ENCODE measurements around the gene CABP4.
"Not testable (repeated sequence)": the region's sequence is repeated elsewhere in the genome, so short reads cannot be mapped to it uniquely, and the experiment has no call there.

Gene CABP4

GRCh38 chr11:67456068-67456705, 1.0 kb downstream of the CABP4 start:
- DNase-seq: no peak

DNA sequence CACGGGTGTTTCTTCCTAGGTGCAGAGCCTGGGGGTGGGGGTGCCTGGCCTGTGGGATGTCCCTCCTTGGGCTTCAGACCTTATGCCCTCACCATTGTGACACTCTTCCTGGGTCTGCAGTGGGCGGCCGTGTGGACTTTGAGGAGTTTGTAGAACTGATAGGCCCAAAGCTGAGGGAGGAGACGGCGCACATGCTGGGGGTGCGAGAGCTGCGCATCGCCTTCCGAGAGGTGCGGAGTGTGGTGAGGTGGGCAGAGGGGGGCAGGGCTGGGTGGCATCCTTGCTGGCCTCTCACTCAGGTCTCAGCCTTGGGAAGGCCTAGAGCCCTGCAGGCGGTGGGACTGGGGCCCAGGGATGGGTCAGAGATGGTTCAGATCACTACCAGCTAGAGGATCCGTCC, 2.3 kb downstream of the CABP4 start:
- DNase-seq: no peak

GRCh38 chr11:67458266-67458665, 3.1 kb downstream of the CABP4 start:
- DNase-seq: no peak

DNA sequence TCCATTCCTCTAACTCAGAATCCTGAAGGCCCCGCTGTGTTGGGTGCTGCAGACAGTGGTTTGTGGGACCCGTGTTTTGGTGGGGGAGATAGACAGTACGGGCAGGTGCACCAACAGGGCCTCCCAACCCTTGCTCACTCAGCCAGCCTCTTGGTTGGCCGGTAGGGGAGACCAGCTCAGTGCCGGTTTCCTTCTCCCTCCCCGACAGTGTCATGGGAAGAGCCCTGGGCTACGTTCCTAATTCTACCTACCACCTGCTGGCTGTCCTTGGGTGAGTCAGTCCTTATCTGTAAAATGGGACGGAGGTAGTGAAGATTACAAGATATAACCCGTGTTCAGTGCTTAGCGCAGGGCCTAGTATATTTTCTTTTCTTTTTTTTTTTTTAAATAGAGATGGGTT, 8.0 kb downstream of the CABP4 start:
- no peak for DNase-seq

- DNase-seq: no peak
Observed at GRCh38 chr11:67463680-67464410, 8.7 kb downstream of the CABP4 start.

GRCh38 chr11:67464411-67465188, 9.4 kb downstream of the CABP4 start:
- peak; percentile 90 for DNase-seq

DNA sequence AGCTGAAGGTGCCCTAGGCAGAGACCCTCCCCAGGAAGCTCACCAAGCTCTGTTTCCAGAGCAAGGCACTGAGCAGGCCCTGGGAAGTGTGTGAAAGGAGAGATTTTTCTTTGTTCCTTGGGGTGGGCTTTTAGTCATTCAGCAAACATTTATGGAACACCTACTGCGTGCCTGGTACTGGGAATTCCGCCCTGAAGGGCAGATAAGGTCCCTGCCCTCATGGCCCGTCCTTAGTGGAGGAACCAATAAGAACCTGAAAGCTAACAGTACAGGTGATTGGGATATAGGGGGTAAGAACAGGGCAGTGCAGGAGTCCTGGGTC, 10.0 kb downstream of the CABP4 start:
- DNase-seq: no peak

DNA sequence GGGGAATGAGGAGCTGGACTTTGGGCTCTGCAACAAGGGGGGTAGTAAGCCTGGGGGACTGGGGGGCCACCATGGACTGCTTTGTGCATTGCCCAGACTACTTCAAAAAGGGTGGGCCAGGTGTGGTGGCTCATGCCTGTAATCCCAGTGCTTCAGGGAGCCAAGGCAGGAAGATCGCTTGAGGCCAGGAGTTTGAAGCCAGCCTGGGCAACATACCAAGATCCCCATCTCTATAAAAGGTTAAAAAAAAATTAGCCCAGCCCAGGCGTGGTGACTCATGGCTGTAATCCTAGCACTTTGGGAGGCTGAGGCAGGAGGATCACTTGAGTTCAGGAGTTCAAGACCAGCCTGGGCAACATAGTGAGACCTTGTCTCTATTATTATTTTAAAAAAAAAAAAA, 10.4 kb downstream of the CABP4 start:
- DNase-seq: not testable (repeated sequence)

GRCh38 chr11:67466367-67466766, 11.2 kb downstream of the CABP4 start:
- no peak for DNase-seq

DNA sequence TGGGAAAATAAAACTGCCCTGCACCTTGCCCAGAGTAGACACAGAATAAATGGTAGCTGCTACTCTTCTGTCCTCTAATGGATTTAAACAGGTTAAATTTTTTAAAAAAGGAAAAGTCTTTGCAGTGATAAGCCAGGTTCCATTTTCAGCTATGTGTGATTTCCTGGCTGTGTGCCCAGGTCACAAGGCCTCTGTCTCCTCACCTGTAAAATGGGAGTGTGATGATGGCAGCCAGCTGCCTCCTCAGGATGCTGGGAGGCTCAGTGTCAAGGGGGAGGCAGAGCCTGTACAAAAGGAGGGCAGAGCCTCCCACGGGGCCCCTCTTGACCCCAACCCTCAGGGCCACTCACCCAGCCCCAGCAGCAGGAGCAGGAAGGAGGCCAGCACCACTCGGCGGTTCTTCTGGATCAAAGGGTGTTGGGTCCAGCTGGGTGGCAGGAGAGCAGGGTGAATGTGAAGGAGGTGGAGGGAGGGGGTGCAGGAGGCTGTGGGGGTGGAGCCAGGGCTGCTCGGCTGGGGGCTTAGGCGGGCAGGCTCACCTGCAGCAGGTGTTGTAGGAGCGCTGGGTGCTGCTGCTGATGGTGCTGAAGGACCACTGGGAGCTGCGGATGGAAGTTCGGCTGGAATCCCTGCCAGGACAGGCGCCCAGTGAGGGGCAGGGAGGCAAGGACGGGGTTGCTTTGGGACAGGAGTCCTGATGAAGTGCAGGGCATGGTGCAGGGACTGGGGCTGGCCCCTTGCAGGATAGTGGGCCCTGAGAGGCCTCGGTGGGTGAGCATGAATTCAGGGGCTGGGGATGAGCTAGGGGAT, 12.0 kb downstream of the CABP4 start:
- DNase-seq: no peak

DNA sequence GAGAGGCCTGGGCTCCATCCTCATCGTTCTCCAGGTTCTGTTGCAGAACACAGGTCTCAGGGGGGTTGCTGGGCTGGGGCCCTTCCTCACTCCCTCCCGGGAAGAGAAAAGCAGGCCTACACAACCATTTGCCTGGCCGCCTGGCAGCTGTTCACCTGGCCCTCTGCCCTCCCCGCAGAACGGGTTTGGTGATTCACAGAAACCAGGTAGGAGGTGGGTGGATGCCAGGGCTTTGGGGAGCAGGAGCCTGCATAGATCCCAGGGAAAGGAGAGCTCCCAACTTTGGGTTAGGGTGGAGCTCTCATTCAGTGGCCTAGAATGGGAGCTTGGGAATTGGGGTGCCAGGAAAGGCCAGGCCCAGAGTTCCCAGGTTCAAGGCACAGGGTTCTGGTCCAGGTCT, 12.9 kb downstream of the CABP4 start:
- peak; percentile 39 for DNase-seq

GRCh38 chr11:67468456-67468758, 13.3 kb downstream of the CABP4 start:
- DNase-seq: no peak

DNA sequence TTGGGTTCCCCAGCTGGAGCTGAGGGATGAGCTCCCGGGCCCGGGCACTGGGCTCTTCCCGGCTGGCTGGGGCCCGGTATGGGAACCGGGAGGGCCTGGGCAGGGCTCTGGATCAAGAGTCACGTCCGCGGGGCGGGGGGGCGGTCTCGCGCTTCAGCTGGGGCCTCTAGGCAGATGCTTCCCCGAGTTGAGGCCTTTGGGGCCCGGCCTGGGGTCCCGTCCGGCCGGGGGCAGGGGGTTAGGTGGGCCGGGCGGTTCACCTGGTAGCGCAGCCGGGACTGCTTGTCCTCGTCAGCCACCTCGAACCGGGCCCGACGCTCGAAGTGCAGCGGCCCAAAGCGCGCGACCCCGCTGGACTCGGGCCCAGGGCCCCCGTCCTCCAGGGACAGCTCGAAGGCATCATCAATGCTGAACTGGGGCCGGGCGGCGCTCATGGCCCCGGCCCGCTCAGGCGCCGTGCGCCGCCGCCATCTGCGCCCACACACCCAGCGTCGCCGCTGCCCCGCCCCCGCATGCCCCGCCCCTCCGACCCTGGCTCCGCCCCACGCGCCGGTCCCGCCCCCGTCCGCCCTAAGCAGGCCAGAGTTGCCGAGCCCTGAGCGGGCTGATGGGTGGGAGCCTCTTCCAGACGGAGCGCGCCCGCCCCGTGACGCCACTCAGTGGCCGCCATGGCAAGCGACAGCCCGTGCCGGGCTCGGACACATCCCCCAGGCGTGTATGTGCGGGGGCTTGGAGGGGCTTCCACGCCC, 13.8 kb downstream of the CABP4 start, which contains the start of gene TMEM134:
Gene TMEM134, minus strand, starts transcription at position 493 of the 749 bp plus-strand sequence. Its CDS starts 59 bp downstream, at position 434.
- DNase-seq: peak; percentile 89

GRCh38 chr11:67469508-67469811, 14.3 kb downstream of the CABP4 start:
- DNase-seq: no peak

GRCh38 chr11:67470337-67471002, 15.3 kb downstream of the CABP4 start:
- no peak for DNase-seq

GRCh38 chr11:67472882-67473281, 17.7 kb downstream of the CABP4 start:
- no peak for DNase-seq

DNA sequence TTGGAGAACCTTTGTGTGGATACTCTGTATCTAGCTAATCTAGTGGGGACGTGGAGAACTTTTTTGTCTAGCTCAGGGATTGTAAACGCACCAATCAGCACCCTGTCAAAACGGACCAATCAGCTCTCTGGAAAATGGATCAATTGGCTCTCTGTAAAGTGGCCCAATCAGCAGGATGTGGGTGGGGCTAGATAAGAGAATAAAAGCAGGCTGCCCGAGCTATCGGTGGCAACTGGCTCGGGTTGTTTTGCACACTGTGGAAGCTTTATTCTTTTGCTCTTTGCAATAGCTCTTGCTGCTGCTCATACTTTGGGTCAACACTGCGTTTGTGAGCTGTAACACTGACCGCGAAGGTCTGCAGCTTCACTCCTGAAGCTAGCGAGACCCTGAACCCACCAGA, 21.5 kb downstream of the CABP4 start:
- DNase-seq: not testable (repeated sequence)

GRCh38 chr11:67477344-67478050, 22.3 kb downstream of the CABP4 start:
- DNase-seq: not testable (repeated sequence)

GRCh38 chr11:67482275-67482826, 27.2 kb downstream of the CABP4 start:
- no peak for DNase-seq

GRCh38 chr11:67482827-67483798, 28.0 kb downstream of the CABP4 start, which contains the start of gene AIP:
AIP (plus strand) TSS chr11:67483026; CDS start chr11:67483159, 133 bp downstream.
- DNase-seq: peak; percentile 98
